Measurements from ENCODE around the gene PFN1. TPM values are rescaled to one million over a fixed set of nuclear protein-coding genes. Genes with fewer than 3 reads are reported as not detected.

Gene PFN1
- total RNA-seq, 3 donors from 2014 or later (not counting 1 experiment from before 2014, with no cell fraction given) = 1,278 to 1,379 (median 1,308) TPM

DNA sequence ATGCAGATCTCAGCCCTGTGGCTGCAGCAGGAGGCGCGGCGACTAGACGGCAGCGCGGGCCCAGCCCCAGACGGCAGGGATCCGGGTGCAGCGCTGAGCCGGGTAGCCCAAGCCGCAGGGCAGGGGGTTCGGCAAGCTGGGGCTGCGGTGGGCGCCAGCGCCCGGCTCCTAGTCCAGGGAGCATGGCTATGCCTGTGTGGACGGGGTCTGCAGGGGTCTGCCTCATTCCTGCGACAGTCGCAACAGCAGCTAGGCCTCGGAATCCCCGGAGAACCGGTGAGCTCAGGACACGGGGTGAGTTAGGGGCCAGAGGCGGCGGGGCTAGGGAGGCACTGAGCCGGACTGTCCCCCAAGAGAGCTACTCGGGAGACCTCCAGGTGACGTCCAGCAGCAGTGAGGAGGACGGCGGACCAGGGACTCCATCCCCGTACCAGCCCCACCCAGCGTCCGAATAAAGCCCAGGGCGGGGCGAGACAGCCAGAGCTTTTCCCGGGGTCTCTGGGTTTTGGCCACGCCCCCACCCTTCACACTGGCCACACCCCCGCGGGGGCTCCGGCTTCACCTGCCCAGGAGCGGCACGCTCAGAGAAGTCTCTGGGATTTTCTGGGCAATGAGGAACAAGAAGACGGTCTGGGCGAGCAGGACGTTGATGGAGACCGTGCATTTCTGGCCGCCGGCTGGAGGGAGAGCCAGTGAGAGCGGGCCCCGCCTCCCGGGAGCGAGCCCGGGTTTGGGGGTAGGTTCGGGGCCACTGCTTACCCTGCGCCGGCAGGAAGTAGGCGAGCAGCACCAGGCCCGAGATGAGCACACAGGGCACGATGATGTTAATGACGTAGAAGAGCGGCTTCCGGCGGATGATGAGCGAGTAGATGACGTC, 47.9 kb downstream of the PFN1 start:
- no peaks in the 10 kb centered on the region for H3K36me3 Mint-ChIP-seq
- H3K4me1 Mint-ChIP-seq = peaks cover 37 to 42% of the 10 kb centered on the region in 2 donors
- H3K27ac Mint-ChIP-seq = peak overlapping the region; percentile 93 to 94
- DNase-seq = peak; percentile 71 to 90
- 13% methylated on average over 65 of the region's 65 CpGs for WGBS (ENCODE audit: insufficient coverage)
- intact Hi-C loops (cut with micrococcal nuclease) = loop anchor here (2.0 to 5.0 kb wide), 2 partner anchors 44 to 103 kb away; partner anchors contain the start of gene PSMB6
- no peaks in the 10 kb centered on the region for H3K9me3 ChIP-seq (ENCODE audit: control insufficient read depth, insufficient read depth, low read length)
- H3K27me3 Mint-ChIP-seq (ENCODE audit: low read depth in 2 of 2) = no peaks in the 10 kb centered on the region
- peak overlapping the region; percentile 74 for H3K4me3 ChIP-seq (ENCODE audit: low read length)
- peak; percentile 36 to 45 (median 44) for ATAC-seq
- TF ChIP-seq, protein P1, sequence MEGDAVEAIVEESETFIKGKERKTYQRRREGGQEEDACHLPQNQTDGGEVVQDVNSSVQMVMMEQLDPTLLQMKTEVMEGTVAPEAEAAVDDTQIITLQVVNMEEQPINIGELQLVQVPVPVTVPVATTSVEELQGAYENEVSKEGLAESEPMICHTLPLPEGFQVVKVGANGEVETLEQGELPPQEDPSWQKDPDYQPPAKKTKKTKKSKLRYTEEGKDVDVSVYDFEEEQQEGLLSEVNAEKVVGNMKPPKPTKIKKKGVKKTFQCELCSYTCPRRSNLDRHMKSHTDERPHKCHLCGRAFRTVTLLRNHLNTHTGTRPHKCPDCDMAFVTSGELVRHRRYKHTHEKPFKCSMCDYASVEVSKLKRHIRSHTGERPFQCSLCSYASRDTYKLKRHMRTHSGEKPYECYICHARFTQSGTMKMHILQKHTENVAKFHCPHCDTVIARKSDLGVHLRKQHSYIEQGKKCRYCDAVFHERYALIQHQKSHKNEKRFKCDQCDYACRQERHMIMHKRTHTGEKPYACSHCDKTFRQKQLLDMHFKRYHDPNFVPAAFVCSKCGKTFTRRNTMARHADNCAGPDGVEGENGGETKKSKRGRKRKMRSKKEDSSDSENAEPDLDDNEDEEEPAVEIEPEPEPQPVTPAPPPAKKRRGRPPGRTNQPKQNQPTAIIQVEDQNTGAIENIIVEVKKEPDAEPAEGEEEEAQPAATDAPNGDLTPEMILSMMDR (IDR thresholded peaks at IDR 0.05) = no peak
- H3K9me3 Mint-ChIP-seq = no peaks in the 10 kb centered on the region
- peaks cover 10% of the 10 kb centered on the region for H3K27me3 ChIP-seq (ENCODE audit: control insufficient read depth, insufficient read depth, low read length)
- peak overlapping the region; percentile 88 for H3K27ac ChIP-seq (ENCODE audit: low read length)
- H3K4me3 Mint-ChIP-seq = peak overlapping the region; percentile 91
- H3K4me1 ChIP-seq (ENCODE audit: control insufficient read depth, insufficient read depth, low read length) = peaks cover 58% of the 10 kb centered on the region
- H3K36me3 ChIP-seq (ENCODE audit: control insufficient read depth, insufficient read depth, low read length) = peaks cover 16% of the 10 kb centered on the region

DNA sequence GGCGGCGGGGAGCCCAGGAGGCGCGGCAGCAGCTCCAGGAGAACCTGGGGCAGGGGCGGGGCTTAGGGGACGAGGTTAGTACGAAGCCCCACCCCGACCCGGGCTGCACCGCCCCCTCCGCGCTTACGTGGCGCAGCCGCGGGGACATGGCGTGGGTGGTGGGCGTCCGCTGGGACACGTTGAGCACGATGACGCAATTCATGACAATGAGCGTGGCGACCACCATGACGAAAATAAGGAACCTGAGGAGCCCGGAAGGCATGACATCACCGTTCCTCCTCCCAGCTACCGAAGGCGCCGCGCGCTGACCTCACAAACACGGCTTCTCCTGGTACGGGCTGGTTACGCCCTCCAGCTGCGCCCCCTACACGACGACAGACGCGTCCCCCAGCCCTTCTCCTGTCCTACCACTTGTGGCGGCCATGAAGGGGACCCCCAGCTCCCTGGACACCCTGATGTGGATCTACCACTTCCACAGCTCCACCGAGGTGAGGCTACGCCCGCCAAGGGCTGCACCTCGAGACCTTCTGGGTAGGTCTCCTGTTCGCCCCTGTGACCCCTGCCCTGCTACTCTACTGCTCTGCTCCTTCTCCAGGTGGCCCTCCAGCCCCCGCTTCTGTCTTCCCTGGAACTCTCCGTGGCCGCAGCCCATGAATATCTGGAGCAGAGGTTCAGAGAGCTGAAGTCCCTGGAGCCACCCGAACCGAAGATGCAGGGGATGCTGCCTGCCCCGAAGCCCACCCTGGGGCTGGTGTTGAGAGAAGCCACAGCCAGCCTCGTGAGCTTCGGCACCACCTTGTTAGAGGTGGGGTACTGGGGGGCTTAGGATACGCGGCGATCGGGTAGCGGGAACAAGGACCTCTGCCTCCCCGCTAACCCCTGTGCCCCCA, 48.7 kb downstream of the PFN1 start, which contains the start of gene C17orf107:
Gene C17orf107, plus strand, starts transcription at position 196 of the 890 bp plus-strand sequence. Its CDS starts 227 bp downstream, at position 423.
- H3K4me1 Mint-ChIP-seq = peaks cover 37 to 42% of the 10 kb centered on the region in 2 donors
- peak within 1 kb of the TSS; percentile 93 to 94 for H3K27ac Mint-ChIP-seq
- ATAC-seq (peak; percentile 70 to 89 (median 75)), DNase-seq (peak; percentile 97)
- peaks cover 58% of the 10 kb centered on the region for H3K4me1 ChIP-seq (ENCODE audit: control insufficient read depth, insufficient read depth, low read length)
- WGBS (ENCODE audit: insufficient coverage) = 10% methylated on average over 60 of the region's 60 CpGs
- no peaks in the 10 kb centered on the region for H3K27me3 Mint-ChIP-seq (ENCODE audit: low read depth in 2 of 2)
- peak within 1 kb of the TSS; percentile 91 for H3K4me3 Mint-ChIP-seq
- H3K9me3 Mint-ChIP-seq = no peaks in the 10 kb centered on the region
- H3K4me3 ChIP-seq (ENCODE audit: low read length) = peak within 1 kb of the TSS; percentile 74
- intact Hi-C loops (cut with micrococcal nuclease) = loop anchor here (1.0 to 5.0 kb wide), 3 partner anchors 10 to 102 kb away; partner anchors contain the start of gene PSMB6
- no peaks in the 10 kb centered on the region for H3K9me3 ChIP-seq (ENCODE audit: control insufficient read depth, insufficient read depth, low read length)
- H3K36me3 Mint-ChIP-seq = no peaks in the 10 kb centered on the region
- peaks cover 22% of the 10 kb centered on the region for H3K36me3 ChIP-seq (ENCODE audit: control insufficient read depth, insufficient read depth, low read length)
- TF ChIP-seq, protein P1 (IDR thresholded peaks at IDR 0.05) = no peak
- H3K27ac ChIP-seq (ENCODE audit: low read length) = peak within 1 kb of the TSS; percentile 88
- peaks cover 10% of the 10 kb centered on the region for H3K27me3 ChIP-seq (ENCODE audit: control insufficient read depth, insufficient read depth, low read length)

DNA sequence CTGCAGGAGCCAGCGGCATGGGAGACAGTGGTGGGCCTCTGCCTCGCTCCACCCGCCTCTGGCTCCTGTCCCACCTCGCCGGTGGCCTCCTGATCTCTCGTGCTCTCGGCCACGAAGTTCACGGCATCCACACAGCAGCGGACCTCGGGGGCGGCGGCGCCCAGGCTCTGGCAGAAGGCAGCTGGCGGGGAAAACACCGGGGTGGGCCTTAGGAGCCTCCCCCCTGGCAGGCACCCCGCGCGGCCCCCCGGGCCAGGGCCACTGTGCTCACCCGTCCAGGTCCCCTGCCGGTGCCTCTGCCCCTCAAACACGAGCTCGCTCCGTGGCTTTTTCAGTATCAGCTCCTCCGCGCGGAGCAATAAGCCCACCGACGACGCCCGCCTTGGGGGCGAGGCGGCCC, 49.4 kb downstream of the PFN1 start:
- Mint-ChIP-seq H3K4me1 (peaks cover 37 to 42% of the 10 kb centered on the region in 2 donors), H3K9me3 (no peaks in the 10 kb centered on the region), H3K27me3 (ENCODE audit: low read depth in 2 of 2) (no peaks in the 10 kb centered on the region), H3K4me3 (peak overlapping the region; percentile 67), H3K27ac (peak overlapping the region; percentile 93 to 94), H3K36me3 (no peaks in the 10 kb centered on the region)
- Histone ChIP-seq H3K4me3 (ENCODE audit: low read length) (peak overlapping the region; percentile 74), H3K27me3 (ENCODE audit: control insufficient read depth, insufficient read depth, low read length) (peaks cover 10% of the 10 kb centered on the region), H3K9me3 (ENCODE audit: control insufficient read depth, insufficient read depth, low read length) (no peaks in the 10 kb centered on the region), H3K36me3 (ENCODE audit: control insufficient read depth, insufficient read depth, low read length) (peaks cover 28% of the 10 kb centered on the region), H3K27ac (ENCODE audit: low read length) (no peak overlapping the region), H3K4me1 (ENCODE audit: control insufficient read depth, insufficient read depth, low read length) (peaks cover 58% of the 10 kb centered on the region)
- intact Hi-C loops (cut with micrococcal nuclease) = loop anchor here (1.0 kb wide), 1 partner anchor 10 kb away; no protein-coding TSS in a partner anchor
- TF ChIP-seq, protein P1 (IDR thresholded peaks at IDR 0.05) = no peak
- DNase-seq = no peak
- 24% methylated on average over 34 of the region's 34 CpGs for WGBS (ENCODE audit: insufficient coverage)
- ATAC-seq = peak in 1 of 3 donors; percentile 0
